Chondrocyte (in vitro differentiated cells): ENCODE results near the gene POU4F3. TPM values are rescaled to one million over a fixed set of nuclear protein-coding genes. Genes with fewer than 3 reads are reported as not detected.

Source experiments
- DNase-seq: peaks from one replicate; pipeline ENCODE4 v3.0.0; 2021; ENCODE audit warnings: mixed read lengths, low spot score
- H3K27ac Mint-ChIP-seq: one replicate; pipeline ENCODE4 v1.8.0; 2021; ENCODE audit warnings: mild to moderate bottlenecking, moderate library complexity, mixed read lengths; ENCODE audit not compliant: unreplicated experiment
- H3K27me3 Mint-ChIP-seq: 2 replicates; pipeline ENCODE4 v1.8.0; 2021; ENCODE audit warnings: low read depth, mixed read lengths
- H3K36me3 Mint-ChIP-seq: 2 replicates; pipeline ENCODE4 v1.8.0; 2021; ENCODE audit warnings: low read depth, mixed read lengths
- H3K4me1 Mint-ChIP-seq: 2 replicates; pipeline ENCODE4 v1.8.0; 2021; ENCODE audit warnings: low read depth, mild to moderate bottlenecking, mixed read lengths
- H3K4me3 Mint-ChIP-seq: one replicate; pipeline ENCODE4 v1.8.0; 2021; ENCODE audit warnings: mild to moderate bottlenecking, moderate library complexity, mixed read lengths; ENCODE audit not compliant: unreplicated experiment
- H3K9me3 Mint-ChIP-seq: 2 replicates; pipeline ENCODE4 v1.8.0; 2021; ENCODE audit warnings: low read depth, mixed read lengths
- CTCF ChIP-seq: fragments of 200-600 bp; sonication (generic); IDR thresholded peaks from 2 replicates; pipeline ENCODE4 v1.5.0; 2021; ENCODE audit warnings: antibody characterized with exemption, mild to moderate bottlenecking, moderate library complexity
- total RNA-seq: library from RNA; stranded (reverse); gene quantifications from 3 replicates; pipeline ENCODE4 v1.2.1, GENCODE V29; 2021

Gene POU4F3
- total RNA-seq, 1 donor from 2014 or later = not detected

- Mint-ChIP-seq H3K9me3 (no peaks in the 10 kb centered on the region), H3K4me3 (no peak overlapping the region), H3K27me3 (peaks cover 47% of the 10 kb centered on the region), H3K4me1 (no peaks in the 10 kb centered on the region), H3K36me3 (no peaks in the 10 kb centered on the region), H3K27ac (no peak overlapping the region)
- no peak for DNase-seq
- TF ChIP-seq CTCF = no peak
These were observed 29.5 kb downstream of the POU4F3 start for GRCh38 chr5:146368137-146368536.

DNA sequence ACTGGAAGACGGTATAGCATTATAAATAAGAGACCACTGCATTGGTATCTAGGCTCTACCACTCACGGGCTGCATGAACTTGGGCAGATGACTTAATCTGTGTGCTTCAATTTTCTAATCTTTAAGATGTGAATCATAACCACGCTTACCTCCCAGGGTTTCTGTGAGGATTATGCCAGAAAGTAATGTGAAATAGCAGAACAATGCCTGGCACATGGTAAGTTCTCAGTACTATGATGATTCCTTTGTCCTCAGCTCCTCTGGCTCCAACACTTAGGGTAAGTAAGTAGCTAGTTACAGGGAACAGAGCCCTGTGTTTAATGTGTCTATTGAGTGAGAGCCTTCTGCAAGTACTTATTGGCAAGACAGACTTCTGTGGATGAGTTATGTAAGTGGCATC is 31.1 kb downstream of the POU4F3 start:
- no peak for DNase-seq
- Mint-ChIP-seq H3K4me3 (no peak overlapping the region), H3K4me1 (no peaks in the 10 kb centered on the region), H3K27me3 (peaks cover 44% of the 10 kb centered on the region), H3K36me3 (no peaks in the 10 kb centered on the region), H3K9me3 (no peaks in the 10 kb centered on the region), H3K27ac (no peak overlapping the region)
- no peak for TF ChIP-seq CTCF

DNA sequence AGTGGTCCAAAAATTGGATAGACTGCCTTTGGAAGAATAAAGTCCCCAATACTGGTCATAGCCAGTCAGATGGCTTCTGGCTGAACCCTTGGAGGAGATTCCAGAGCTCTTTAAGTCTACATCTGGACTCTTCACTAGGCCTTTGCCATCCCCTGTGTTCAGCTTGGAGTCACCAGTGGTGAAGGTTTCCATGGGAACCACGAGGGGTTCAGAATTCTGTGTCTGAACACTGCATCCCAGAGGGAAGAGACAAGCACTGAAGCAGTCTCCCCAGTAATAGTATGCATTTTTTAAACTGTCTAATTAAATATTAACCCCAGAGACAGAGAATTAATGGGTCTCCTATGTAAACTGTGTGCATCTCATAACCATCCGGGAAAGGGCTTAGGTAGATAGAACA is 38.2 kb downstream of the POU4F3 start:
- no peak for TF ChIP-seq CTCF
- H3K4me3 Mint-ChIP-seq = no peak overlapping the region
- H3K36me3 Mint-ChIP-seq = no peaks in the 10 kb centered on the region
- no peak overlapping the region for H3K27ac Mint-ChIP-seq
- peaks cover 4% of the 10 kb centered on the region for H3K9me3 Mint-ChIP-seq
- DNase-seq = no peak
- H3K4me1 Mint-ChIP-seq = no peaks in the 10 kb centered on the region
- peaks cover 9% of the 10 kb centered on the region for H3K27me3 Mint-ChIP-seq

- TF ChIP-seq CTCF = no peak
- H3K4me1 Mint-ChIP-seq = no peaks in the 10 kb centered on the region
- no peaks in the 10 kb centered on the region for H3K27me3 Mint-ChIP-seq
- H3K36me3 Mint-ChIP-seq = no peaks in the 10 kb centered on the region
- no peak overlapping the region for H3K27ac Mint-ChIP-seq
- H3K9me3 Mint-ChIP-seq = peaks cover 4% of the 10 kb centered on the region
- H3K4me3 Mint-ChIP-seq = no peak overlapping the region
- DNase-seq = no peak
These were observed 40.3 kb downstream of the POU4F3 start for GRCh38 chr5:146378986-146379385.

DNA sequence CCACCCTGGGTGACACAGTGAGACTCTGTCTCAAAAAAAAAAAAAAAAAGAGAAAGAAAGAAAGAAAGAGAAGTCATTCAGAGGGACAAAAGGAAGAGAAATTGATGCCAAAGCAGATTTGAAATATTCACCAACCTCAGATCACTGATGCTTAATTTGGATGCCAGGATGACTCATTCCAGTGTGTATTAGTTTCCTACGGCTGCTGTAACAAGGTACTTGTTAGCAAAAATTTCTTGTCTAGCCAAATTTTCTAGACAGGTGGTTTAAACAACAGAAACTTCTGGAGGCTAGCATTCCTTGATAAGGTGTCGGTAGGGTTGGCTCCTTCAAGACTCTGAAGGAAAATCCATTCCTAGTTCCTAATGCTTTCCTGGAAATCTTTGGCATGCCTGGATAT is 42.1 kb downstream of the POU4F3 start:
- TF ChIP-seq CTCF = no peak
- Mint-ChIP-seq H3K4me1 (no peaks in the 10 kb centered on the region), H3K27ac (no peak overlapping the region), H3K9me3 (peaks cover 4% of the 10 kb centered on the region), H3K4me3 (no peak overlapping the region), H3K27me3 (peaks cover 8% of the 10 kb centered on the region), H3K36me3 (no peaks in the 10 kb centered on the region)
- DNase-seq = no peak
